Pancreas (tissue), 10 donors: ENCODE measurements around the gene TRIM29. TPM values are rescaled to one million over a fixed set of nuclear protein-coding genes. Genes with fewer than 3 reads are reported as not detected.

Experiments
- ATAC-seq, 4 donors: fragments of 200-7000 bp; cut with Tn5 transposase; one replicate each; pipeline versions ENCODE4 v1.8.0 to v1.9.1; 2020; ENCODE audit warnings: mild to moderate bottlenecking in 4 of 4, moderate library complexity in 4 of 4
- DNase-seq, 6 donors: peaks; one replicate each; pipeline ENCODE4 v3.0.0-alpha.2; 2020
- FAIRE-seq: peaks from 2 replicates; lab custom pipeline; 2012; peaks lifted over from hg19 to GRCh38; lab: Jason Lieb, UNC
- H3K27ac ChIP-seq, 4 donors: fragments of 200-600 bp; sonication (generic); 1 replicate in 3 of 4; 2 replicates in 1 of 4; pipeline versions ENCODE4 v1.5.0 to v1.8.0; 2020
- H3K27me3 ChIP-seq, 4 donors: fragments of 200-600 bp; one replicate each; pipeline ENCODE4 v1.8.0; 2021
- H3K36me3 ChIP-seq, 3 donors: fragments of 200-600 bp; sonication (generic) in 1 of 3; one replicate each; pipeline versions ENCODE4 v1.5.0 to v1.8.0; 2020 to 2021
- H3K4me1 ChIP-seq, 3 donors: fragments of 200-600 bp; one replicate each; pipeline ENCODE4 v1.8.0; 2021
- H3K4me3 ChIP-seq, 4 donors: fragments of 200-600 bp; sonication (generic) in 2 of 4; one replicate each; pipeline versions ENCODE4 v1.5.0 to v1.8.0; 2020 to 2021
- H3K9me3 ChIP-seq, 4 donors: fragments of 200-600 bp; one replicate each; pipeline ENCODE4 v1.8.0; 2021
- WGBS, 2 donors: extraction: QIAGEN DNeasy Blood & Tissue Kit; methylation state at CpG; one replicate each; pipeline ENCODE4 v1.1.7; 2013; 5-methylcytosine and 5-hydroxymethylcytosine counted together
- intact Hi-C, 3 donors: fragments of 100-400 bp; cut with DNase I; formaldehyde crosslinking; loops; one replicate each; pipeline versions ENCODE4 v1.11.1 to v1.14.2; 2022
- polyA plus RNA-seq, 2 donors: library from polyadenylated mRNA; stranded (reverse); fragments of 200-250 nt; gene quantifications; one replicate each; pipeline ENCODE4 v1.2.3, GENCODE V29; 2013
- total RNA-seq, 6 donors: library from RNA; stranded (reverse); fragmentation: NEBNext Ultra II Directional in 4 of 6; extraction: Animal tissue kit (Norgen Biotek cat#: 25700) in 4 of 6; gene quantifications; one replicate each; pipeline versions ENCODE4 v1.2.1 to v1.2.4, GENCODE V29; 2021 to 2023
- TF ChIP-seq, protein P1 (sequence below), 4 donors: fragments of 200-600 bp; sonication (generic) in 3 of 4; IDR thresholded peaks; one replicate each; pipeline versions ENCODE4 v1.5.0 to v1.8.0; 2021; ENCODE audit warnings: antibody characterized with exemption in 4 of 4
- donor health status: healthy with polysubstance abuse.
- donor health status: DM: no; HTN: no; CAD: no; lungs with moderate emphysema.
- donor health status: DM: no; HTN: no; CAD: no.
- donor health status: control.
- donor health status: control.
- donor health status: Bipolar disorder and iron deficiency.
- donor health status: DM: yes; HTN: yes; CAD: no.
- donor health status: DM: no; HTN: no; CAD: no.
- donor health status: DM: no; HTN: no; CAD: no.
- donor health status: DM: yes; HTN: yes; CAD: no.

Gene TRIM29
- total and polyA plus RNA-seq, 8 donors = 0.38 to 1.7 (median 0.61) TPM

DNA sequence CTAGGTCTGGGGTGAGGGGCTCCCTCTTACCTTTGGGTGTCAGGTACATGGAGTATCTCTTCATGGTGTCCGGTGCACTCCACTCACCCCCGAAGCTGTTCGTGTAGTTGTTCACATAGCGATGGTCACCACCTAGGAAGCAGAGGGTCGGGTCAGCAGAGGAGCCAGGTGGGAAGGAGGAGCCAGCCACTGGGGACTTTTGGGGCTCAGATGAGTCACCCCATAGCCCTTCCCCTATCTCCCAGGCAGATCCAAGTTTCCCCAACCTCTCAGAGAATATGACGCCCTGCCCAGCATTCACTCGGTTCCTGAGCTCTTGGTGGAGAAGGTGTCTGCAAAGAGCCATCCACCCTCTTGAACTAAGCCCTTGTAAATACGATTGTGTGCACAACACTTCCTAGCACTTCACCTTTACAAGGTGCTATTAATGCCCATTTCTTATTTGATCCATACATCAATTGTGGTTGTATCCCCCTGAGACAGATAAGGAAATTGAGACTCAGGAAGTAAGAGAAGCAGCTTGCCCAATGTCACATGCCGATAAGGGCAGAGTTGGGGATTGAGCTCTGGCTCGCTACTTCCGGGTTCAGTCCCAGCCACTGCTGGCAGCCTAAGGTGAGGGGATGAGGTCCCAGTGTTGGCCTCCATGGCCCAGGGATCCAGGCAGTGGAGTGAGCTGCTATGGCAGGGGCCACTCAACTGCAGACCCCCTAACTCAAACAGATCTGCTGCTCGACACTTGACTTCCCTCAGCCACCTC is 14.8 kb downstream of the TRIM29 start:
- ATAC-seq (peak in 1 of 4 donors; percentile 15), DNase-seq (no peak), FAIRE-seq (no peak)
- TF ChIP-seq, protein P1, sequence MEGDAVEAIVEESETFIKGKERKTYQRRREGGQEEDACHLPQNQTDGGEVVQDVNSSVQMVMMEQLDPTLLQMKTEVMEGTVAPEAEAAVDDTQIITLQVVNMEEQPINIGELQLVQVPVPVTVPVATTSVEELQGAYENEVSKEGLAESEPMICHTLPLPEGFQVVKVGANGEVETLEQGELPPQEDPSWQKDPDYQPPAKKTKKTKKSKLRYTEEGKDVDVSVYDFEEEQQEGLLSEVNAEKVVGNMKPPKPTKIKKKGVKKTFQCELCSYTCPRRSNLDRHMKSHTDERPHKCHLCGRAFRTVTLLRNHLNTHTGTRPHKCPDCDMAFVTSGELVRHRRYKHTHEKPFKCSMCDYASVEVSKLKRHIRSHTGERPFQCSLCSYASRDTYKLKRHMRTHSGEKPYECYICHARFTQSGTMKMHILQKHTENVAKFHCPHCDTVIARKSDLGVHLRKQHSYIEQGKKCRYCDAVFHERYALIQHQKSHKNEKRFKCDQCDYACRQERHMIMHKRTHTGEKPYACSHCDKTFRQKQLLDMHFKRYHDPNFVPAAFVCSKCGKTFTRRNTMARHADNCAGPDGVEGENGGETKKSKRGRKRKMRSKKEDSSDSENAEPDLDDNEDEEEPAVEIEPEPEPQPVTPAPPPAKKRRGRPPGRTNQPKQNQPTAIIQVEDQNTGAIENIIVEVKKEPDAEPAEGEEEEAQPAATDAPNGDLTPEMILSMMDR (IDR thresholded peaks at IDR 0.05) = no peak
- intact Hi-C loops = no loop called here
- Histone ChIP-seq H3K4me1 (no peaks in the 10 kb centered on the region), H3K27ac (no peak overlapping the region), H3K36me3 (no peaks in the 10 kb centered on the region), H3K4me3 (no peak overlapping the region), H3K27me3 (no peaks in the 10 kb centered on the region), H3K9me3 (no peaks in the 10 kb centered on the region)
- WGBS, 2 donors = 76 to 77% methylated on average over 12 of the region's 12 CpGs

DNA sequence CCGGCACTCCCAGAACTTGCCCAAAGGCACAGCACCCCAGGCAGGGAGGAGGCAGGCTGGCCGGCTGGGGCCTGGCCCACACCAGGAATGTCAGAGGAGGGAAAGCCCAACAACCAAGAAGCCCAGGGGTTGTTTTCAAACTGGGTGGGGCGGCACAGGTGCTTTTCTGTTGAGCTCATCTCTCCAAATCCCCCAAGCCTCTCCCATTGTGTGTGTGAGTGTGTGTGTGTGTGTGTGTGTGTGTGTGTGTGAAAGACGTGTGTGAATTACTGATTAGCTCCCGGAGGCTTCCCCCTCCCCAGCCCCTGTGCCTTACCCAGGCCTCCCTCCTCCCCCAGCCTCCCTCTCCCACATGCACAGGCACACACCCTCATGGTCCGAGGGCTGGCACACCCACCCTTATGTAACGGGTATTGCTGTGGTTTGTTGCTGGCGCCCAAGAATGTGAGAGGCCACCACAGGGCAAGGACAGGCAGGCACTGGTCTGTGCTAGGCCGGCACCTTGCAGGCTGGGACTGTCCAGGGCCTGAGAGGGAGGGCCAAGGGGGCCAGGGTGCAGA is 15.9 kb downstream of the TRIM29 start:
- H3K4me3 ChIP-seq = no peak overlapping the region
- intact Hi-C loops = no loop called here
- no peak for FAIRE-seq
- 59 to 61% methylated on average over 9 of the region's 9 CpGs for WGBS, 2 donors
- H3K27ac ChIP-seq = peak overlapping the region in 2 of 4 donors; percentile 23 to 57
- no peaks in the 10 kb centered on the region for H3K9me3 ChIP-seq
- H3K4me1 ChIP-seq = no peaks in the 10 kb centered on the region
- no peaks in the 10 kb centered on the region for H3K36me3 ChIP-seq
- no peaks in the 10 kb centered on the region for H3K27me3 ChIP-seq
- TF ChIP-seq, protein P1 (IDR thresholded peaks at IDR 0.05) = no peak
- peak; percentile 45 to 78 (median 62) for ATAC-seq
- DNase-seq = peak in 2 of 6 donors; percentile 18 to 50

- H3K36me3 ChIP-seq = no peaks in the 10 kb centered on the region
- no peaks in the 10 kb centered on the region for H3K9me3 ChIP-seq
- 64 to 65% methylated on average over 3 of the region's 3 CpGs for WGBS, 2 donors
- no peak for DNase-seq
- H3K27me3 ChIP-seq = no peaks in the 10 kb centered on the region
- no peak for FAIRE-seq
- peak overlapping the region in 2 of 4 donors; percentile 23 to 57 for H3K27ac ChIP-seq
- TF ChIP-seq, protein P1 (IDR thresholded peaks at IDR 0.05) = no peak
- no peaks in the 10 kb centered on the region for H3K4me1 ChIP-seq
- ATAC-seq = peak in 3 of 4 donors; percentile 10 to 49 (median 42)
- intact Hi-C loops = no loop called here
- no peak overlapping the region for H3K4me3 ChIP-seq
Measured at GRCh38 chr11:120121336-120121735, 16.6 kb downstream of the TRIM29 start.

- Histone ChIP-seq H3K4me1 (no peaks in the 10 kb centered on the region), H3K36me3 (no peaks in the 10 kb centered on the region), H3K4me3 (no peak overlapping the region), H3K9me3 (no peaks in the 10 kb centered on the region), H3K27ac (peak overlapping the region in 1 of 4 donors; percentile 57), H3K27me3 (no peaks in the 10 kb centered on the region)
- DNase-seq = no peak
- ATAC-seq = no peak
- TF ChIP-seq, protein P1 (IDR thresholded peaks at IDR 0.05) = no peak
- WGBS, 2 donors = 71 to 73% methylated on average over 8 of the region's 8 CpGs
- no peak for FAIRE-seq
- intact Hi-C loops = no loop called here
Measured at GRCh38 chr11:120120805-120121335, 17.0 kb downstream of the TRIM29 start.
